Calu3 (cell line): ENCODE measurements around the gene NCK2. TPM values are rescaled to one million over a fixed set of nuclear protein-coding genes. Genes with fewer than 3 reads are reported as not detected.

Experiments
- BruUV-seq: library from RNA; stranded (reverse); fragments of 400-500 nt; replicated peaks from 2 replicates; lab custom pipeline; 2021; lab: Mats Ljungman, UMichigan
- CTCF ChIA-PET: fragments of 300-600 bp; sonication (Branson Sonifier 250); formaldehyde crosslinking; loops from one replicate; lab custom pipeline; 2022; ENCODE audit warnings: antibody characterized with exemption; lab: Charles Lee
- DNase-seq: peaks from one replicate; pipeline ENCODE4 v3.0.0; 2022
- H3K27ac Mint-ChIP-seq: one replicate; pipeline ENCODE4 v1.8.0; 2022; ENCODE audit warnings: mixed read lengths; ENCODE audit not compliant: unreplicated experiment
- H3K27me3 Mint-ChIP-seq: one replicate; pipeline ENCODE4 v1.8.0; 2022; ENCODE audit warnings: mixed read lengths; ENCODE audit not compliant: unreplicated experiment
- H3K36me3 Mint-ChIP-seq: one replicate; pipeline ENCODE4 v1.8.0; 2022; ENCODE audit warnings: mild to moderate bottlenecking, moderate library complexity, mixed read lengths; ENCODE audit not compliant: insufficient read depth, unreplicated experiment
- H3K4me1 Mint-ChIP-seq: one replicate; pipeline ENCODE4 v1.8.0; 2022; ENCODE audit warnings: mild to moderate bottlenecking, low read depth, mixed read lengths; ENCODE audit not compliant: unreplicated experiment
- H3K4me3 Mint-ChIP-seq: one replicate; pipeline ENCODE4 v1.8.0; 2022; ENCODE audit warnings: mild to moderate bottlenecking, low read depth, moderate library complexity, mixed read lengths; ENCODE audit not compliant: unreplicated experiment
- H3K9me3 Mint-ChIP-seq: one replicate; pipeline ENCODE4 v1.8.0; 2022; ENCODE audit warnings: low read depth, mixed read lengths; ENCODE audit not compliant: unreplicated experiment
- CTCF ChIP-seq: fragments of 200-600 bp; IDR thresholded peaks from one replicate; pipeline ENCODE4 v1.8.0; 2022; ENCODE audit warnings: antibody characterized with exemption; ENCODE audit not compliant: unreplicated experiment
- intact Hi-C: fragments of 100-400 bp; cut with micrococcal nuclease; formaldehyde crosslinking; loops from one replicate; pipeline ENCODE4 v1.10.0; 2022; ENCODE audit not compliant: unreplicated experiment
- total RNA-seq: library from RNA; stranded (reverse); gene quantifications from 2 replicates; pipeline ENCODE4 v1.2.3, GENCODE V29; 2022

NCK2 gene
- total RNA-seq, 1 experiment from 2014 or later: 88.6 TPM

- no TSS peak for BruUV-seq
- Mint-ChIP-seq H3K9me3 (no peaks in the 10 kb centered on the region), H3K27ac (peak overlapping the region; percentile 86), H3K36me3 (peaks cover 5% of the 10 kb centered on the region), H3K27me3 (no peaks in the 10 kb centered on the region), H3K4me3 (peak overlapping the region; percentile 28), H3K4me1 (peaks cover 40% of the 10 kb centered on the region)
- intact Hi-C loops: loop anchor here (5.0 to 10.0 kb wide), 4 partner anchors 115 to 470 kb away; no protein-coding TSS in a partner anchor
- DNase-seq: peak; percentile 62
- no peak for TF ChIP-seq CTCF
- CTCF ChIA-PET: interaction anchor here (0.8 to 1.3 kb wide), 4 partner anchors 8 to 351 kb away, joined by 3 to 9 read pairs (median 3); no protein-coding TSS in a partner anchor
Observed at GRCh38 chr2:105926960-105927678, 182.4 kb downstream of the NCK2 start.

GRCh38 chr2:105928086-105928485 is 183.4 kb downstream of the NCK2 start:
- no peak for TF ChIP-seq CTCF
- Mint-ChIP-seq H3K4me1 (peaks cover 34% of the 10 kb centered on the region), H3K4me3 (no peak overlapping the region), H3K27me3 (no peaks in the 10 kb centered on the region), H3K9me3 (no peaks in the 10 kb centered on the region), H3K36me3 (peaks cover 5% of the 10 kb centered on the region), H3K27ac (peak overlapping the region; percentile 86)
- DNase-seq: no peak
- CTCF ChIA-PET: interaction anchor here (1.0 kb wide), 1 partner anchor 9 kb away, joined by 3 read pairs; no protein-coding TSS in a partner anchor
- no TSS peak for BruUV-seq
- intact Hi-C loops: loop anchor here (5.0 to 10.0 kb wide), 4 partner anchors 114 to 471 kb away; no protein-coding TSS in a partner anchor

GRCh38 chr2:105928563-105928962 is 183.9 kb downstream of the NCK2 start:
- Mint-ChIP-seq H3K27me3 (no peaks in the 10 kb centered on the region), H3K27ac (no peak overlapping the region), H3K4me3 (no peak overlapping the region), H3K4me1 (peaks cover 31% of the 10 kb centered on the region), H3K9me3 (peaks cover 1% of the 10 kb centered on the region), H3K36me3 (peaks cover 5% of the 10 kb centered on the region)
- DNase-seq: no peak
- BruUV-seq: no TSS peak
- intact Hi-C loops: loop anchor here (5.0 to 10.0 kb wide), 4 partner anchors 114 to 471 kb away; no protein-coding TSS in a partner anchor
- no peak for TF ChIP-seq CTCF
- CTCF ChIA-PET: interaction anchor here (1.0 kb wide), 1 partner anchor 9 kb away, joined by 3 read pairs; no protein-coding TSS in a partner anchor

GRCh38 chr2:105929516-105929915 is 184.8 kb downstream of the NCK2 start:
- TF ChIP-seq CTCF: no peak
- no TSS peak for BruUV-seq
- intact Hi-C loops: loop anchor here (5.0 to 10.0 kb wide), 4 partner anchors 113 to 472 kb away; no protein-coding TSS in a partner anchor
- no peak for DNase-seq
- Mint-ChIP-seq H3K27me3 (no peaks in the 10 kb centered on the region), H3K4me1 (peaks cover 25% of the 10 kb centered on the region), H3K27ac (no peak overlapping the region), H3K36me3 (peaks cover 5% of the 10 kb centered on the region), H3K4me3 (no peak overlapping the region), H3K9me3 (peaks cover 4% of the 10 kb centered on the region)
- CTCF ChIA-PET: no interaction called here
